Limb (tissue), 2 donors: Measurements from ENCODE around the gene WDR72.
A peak's percentile ranks its signal among the peaks of the same experiment; 100 is the strongest.
"Not testable (repeated sequence)": the region's sequence is repeated elsewhere in the genome, so short reads cannot be mapped to it uniquely, and the experiment has no call there.

ENCODE experiments used
- DNase-seq, 2 donors: peaks; one replicate each; pipeline ENCODE4 v3.0.0-alpha.2; 2016; ENCODE audit errors: extremely low spot score in 2 of 2

WDR72 gene

DNA sequence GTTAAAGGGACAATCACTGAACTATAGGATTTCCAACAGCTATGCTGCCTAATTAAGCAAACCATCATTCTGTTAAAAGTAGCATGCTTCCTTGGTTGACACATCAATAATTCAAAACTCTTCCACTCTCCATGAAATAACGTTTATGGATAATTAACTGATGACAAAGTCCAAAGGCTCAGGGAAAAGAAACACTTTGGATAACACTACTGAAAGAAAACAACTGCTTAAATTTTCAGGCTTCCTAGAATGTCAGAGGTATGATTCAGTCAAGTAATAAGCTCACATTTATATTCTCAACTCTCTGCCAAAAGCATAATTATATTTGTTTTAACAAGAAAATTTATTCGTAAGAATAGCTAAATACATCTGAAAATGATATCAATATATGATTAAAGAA lies 49.6 kb downstream of the WDR72 start:
- DNase-seq: no peak

DNA sequence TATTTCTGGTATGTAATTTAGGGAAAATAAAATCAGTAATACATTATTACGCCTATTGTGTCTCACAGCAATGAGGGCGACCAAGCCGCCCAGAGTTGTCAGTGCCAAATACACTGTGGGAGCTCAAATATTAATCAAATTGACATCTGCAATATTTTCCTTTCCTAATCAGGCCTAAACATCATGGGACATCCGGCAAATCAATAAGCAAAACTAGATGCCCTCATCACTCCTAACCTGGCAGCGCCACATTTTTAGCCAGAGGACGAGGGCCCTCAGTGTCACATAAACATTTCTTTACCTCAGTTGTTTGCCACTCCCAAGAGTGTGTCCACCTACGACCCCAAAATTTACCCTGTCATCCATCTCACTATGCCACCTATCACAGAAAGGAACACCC lies 64.1 kb downstream of the WDR72 start:
- no peak for DNase-seq

DNA sequence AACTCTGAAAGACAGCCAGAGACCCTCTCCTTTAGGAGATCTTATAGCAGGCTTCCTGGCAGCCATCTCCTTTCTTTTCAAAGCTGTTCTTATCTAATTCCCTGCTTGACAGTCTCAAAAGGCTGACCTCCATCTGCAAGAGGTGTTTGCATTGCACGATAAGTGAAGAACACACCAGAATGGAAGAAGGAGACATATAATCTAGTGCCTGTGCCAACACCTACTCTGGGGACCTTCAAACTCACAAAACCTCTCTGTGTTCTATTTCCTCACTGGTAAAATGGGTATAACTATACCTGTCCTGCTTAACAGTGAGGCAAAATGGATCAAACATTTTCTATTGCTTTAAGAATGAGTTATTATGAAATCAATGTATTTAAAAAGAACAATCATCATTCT lies 65.0 kb downstream of the WDR72 start:
- DNase-seq: no peak

DNA sequence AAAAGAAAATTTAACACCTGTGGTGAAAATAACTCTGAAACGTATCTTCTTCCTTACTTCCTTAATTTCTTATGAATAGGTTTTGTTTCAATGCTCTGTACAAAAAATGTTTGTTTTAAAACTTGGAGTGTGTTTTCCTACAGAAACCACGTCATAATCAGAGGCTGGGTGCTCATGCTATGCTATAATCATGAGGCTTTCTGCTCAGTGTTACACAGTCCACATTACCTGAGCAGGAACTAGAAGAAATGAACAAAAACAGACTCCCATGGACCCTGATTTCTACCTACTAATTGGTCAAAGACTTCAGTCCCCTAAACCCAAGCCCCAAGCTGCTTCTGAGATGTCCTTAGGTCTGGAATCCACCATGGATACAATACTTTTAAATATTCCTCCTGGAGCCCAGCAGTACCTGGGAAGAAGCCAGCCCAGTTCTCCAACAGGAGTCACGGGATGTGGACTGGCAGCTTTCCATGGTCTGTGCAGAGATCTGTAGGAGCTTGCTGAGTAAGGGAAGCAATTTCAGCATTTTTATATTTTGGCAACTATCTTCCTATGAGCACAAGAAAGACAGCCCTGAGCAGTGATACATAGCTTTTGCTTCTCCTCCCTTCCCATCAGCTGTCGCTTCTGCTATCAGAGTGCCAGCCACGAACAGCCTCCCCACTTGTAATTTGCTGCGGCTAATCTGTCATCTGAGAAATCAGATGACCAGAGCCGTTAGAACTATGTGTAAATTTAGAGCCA lies 65.6 kb downstream of the WDR72 start:
- DNase-seq: peak; percentile 51 to 52

DNA sequence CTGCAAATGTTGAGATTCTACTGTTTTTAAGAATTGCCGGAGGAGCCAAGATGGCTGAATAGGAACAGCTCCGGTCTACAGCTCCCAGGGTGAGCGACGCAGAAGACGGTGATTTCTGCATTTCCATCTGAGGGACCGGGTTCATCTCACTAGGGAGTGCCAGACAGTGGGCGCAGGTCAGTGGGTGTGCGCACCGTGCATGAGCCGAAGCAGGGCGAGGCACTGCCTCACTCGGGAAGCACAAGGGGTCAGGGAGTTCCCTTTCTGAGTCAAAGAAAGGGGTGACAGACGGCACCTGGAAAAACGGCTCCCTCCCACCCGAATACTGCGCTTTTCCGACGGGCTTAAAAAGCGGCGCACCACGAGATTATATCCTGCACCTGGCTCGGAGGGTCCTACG lies 75.3 kb downstream of the WDR72 start:
- not testable (repeated sequence) for DNase-seq

DNA sequence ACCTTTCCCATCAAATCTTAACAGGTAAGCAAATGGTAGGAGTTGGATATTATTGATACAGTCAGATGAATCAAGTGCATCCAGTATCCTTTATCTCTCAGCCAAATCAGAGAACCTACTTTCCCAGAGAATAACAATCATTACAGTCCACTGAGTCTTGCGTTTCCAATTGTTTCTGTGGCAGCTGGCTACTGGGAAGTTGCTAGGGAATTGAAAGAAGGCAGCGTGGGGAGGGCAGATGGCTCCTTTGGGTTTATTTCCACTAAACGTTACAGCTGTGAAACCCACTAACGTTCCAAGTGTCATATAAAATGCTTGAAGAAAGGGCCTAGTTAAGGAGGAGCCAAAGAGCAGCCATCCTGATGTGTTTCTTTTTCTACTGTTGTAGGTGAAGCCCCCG lies 78.4 kb downstream of the WDR72 start:
- DNase-seq: no peak

DNA sequence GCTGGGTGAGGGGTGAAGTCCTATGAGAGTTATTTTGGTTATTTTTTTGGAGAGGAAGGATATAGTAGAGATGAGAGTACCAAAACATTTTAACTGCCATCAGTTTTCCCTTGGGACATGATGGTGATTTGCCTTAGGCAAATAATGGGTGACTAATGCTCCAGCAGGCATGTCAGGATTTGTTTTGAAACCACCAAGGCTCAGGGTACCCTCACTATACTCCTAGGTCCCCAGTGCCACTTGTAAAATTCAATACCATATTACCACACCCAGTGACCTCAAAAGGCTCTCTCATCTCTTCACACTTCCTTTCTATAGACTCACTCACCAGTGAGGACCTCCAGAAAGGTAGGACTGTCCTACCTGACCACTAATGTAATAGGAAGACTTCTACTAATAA lies 83.6 kb downstream of the WDR72 start:
- no peak for DNase-seq

DNA sequence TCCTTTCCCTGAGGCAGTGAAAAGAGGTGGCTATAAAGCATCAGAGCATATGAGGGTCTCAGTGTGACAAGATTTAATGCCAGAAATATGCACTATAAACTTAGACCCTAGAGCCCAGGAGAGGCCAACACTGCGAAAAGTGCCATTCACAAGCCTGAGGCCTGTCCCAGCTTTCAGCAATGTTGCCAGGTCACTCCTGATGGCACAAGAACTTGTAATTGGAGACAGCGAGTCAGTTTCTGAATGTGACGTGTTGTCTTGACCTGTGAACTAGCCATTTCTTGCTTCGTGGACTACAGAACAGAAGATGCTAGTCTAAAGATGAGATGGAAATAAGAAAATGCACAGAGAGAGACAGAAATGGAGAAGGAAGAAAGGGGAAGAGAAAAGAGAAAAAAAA lies 87.9 kb downstream of the WDR72 start:
- DNase-seq: no peak

DNA sequence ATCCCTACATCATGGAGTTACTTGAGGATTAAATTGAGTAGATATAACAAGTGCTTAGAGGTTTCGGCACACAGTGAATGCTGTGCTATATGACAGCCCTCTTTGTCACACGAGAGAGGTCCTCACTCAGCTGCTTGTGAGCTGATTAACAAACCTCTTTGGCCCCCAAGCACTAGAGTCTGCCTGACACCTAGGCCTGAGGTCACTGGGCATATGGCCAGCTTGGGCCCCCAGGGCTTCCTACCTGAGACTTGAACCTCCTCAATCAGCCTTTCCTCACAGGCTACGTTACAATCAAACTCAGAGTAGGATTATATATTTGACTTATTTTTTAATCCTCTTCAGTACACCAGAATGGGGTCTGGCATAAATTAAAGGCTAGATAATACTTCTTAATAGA lies 88.8 kb downstream of the WDR72 start:
- no peak for DNase-seq

DNA sequence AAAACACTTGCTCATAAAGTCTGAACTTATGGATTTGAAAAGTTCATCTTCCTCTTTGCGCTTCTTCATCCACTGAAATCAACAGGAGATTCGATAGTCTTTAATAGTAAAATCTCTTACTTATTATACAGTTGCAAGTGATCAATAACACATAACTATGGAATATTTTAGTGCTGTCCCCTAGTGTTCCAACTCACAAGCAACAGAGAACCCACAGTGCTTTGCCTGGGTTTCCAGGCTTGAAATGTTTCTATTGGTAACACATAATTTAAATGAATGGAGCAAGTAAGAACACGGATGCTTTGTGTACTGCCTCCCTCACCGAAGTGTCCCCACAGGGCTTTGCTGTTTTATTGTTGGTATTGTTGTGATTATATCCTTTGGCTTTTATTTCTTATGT lies 93.5 kb downstream of the WDR72 start:
- no peak for DNase-seq

DNA sequence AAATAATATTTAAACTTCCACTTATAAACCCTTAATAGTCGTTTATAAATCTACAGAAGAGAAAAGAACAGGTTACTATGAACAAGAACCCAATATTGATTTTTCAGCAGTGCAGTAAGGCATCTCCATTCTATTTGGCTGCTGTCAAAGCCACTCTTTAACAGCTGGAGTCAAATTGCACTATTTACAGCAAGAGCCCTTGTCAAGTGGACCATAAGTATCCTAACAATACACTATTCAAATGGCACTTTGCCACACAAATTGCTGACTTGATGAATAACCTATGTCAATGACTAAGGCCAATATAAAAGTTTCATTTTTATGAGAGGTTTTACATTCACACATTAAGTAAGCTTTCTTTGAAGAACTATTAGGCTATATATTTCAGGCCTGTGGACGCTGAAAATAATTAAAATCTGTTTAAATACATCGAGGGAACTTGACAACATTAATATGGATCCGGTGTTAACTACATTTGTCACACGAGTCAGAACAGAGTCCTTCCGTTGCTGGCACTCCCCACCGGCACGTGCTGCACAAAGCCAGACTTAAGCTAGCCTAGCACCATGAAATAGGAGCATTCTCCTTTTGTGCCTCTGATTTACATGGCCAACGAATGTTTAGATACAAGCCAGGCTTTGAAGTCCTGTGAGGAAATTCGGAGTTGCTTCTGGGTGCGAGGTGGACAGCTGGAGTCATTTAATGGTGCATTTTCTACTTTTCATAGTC lies 100.5 kb downstream of the WDR72 start:
- DNase-seq: peak in 1 of 2 donors; percentile 3

DNA sequence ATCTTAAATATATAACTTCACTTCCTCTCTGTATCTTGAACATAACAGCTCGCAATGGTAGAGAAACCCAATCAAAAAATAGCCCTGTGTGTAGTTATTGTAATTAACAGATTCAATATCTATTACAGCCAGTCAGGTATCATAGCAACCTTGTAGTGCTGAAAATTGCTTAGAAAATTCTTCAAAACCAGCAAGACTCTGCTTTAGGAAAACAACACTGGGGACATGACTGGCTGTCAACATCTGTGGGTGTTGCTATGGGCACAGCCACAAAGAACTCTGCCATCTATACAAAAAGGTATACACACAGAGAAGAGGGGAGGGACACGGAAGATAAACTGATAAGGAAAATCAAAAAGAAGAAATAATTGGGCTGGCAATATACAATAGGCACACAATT lies 101.2 kb downstream of the WDR72 start:
- DNase-seq: no peak

DNA sequence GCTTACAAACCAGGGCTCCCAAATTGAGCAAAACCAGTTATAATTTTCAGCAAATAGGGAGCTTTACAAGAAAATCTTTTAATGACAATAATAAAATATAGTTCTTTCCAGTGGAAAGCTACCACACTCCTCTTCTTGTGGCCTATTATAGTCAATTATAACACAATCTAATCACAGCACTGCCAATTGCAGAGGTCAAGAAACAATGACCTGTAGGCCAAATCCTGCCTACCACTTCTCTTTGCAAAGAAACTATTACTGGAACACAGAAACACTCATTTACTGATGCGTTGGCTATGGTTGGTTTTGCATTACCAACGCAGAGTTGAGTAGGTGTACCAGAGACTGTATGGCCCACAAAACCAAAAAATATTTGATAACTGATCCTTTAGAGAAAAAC lies 110.5 kb downstream of the WDR72 start:
- no peak for DNase-seq

DNA sequence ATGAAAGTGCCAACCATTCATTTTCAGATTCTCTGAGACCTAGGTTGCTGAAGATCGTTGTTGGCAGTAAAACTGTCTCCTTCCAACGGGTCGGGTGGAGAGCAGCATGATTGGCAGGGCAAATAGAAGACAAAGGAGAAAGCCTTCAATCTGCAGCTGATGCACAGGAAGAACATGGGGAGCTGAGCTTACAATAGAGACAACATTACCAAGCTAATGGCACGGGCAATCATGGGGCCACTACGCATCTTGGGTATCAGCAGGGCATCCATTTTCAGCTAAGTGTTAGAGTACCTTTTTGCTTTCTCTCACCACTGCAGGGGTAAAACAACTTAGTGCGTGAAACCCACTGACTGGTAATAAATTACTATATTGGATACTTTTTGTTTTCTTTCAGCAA lies 114.8 kb downstream of the WDR72 start:
- DNase-seq: no peak

DNA sequence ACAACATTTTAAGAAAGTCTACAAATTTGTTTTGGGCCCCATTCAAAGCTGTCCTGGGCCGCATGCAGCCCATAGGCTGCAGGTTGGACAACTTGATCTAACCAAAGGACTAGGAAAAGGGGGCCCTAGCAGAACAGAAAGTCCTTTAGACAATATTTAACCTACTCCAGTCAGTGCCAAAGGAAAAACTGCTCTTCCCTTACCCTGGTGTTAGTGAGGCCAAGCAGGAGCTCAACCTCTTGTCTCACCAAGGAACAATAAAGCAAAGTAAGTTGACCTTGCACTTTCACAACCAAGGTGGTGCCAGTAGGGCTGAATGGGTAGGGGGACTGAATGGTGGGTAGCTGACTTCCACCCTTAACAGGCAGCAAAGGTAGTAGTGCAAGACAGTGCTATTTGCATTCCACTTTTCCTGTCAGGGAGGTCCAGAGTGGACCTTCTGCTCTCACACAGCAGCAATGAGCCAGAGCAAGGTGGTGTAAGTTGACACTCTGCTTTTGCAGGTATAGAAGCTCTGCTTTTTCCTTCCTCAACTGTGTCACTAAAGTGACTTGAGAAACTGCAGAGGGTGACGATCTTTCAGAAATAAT lies 124.9 kb downstream of the WDR72 start:
- DNase-seq: no peak

DNA sequence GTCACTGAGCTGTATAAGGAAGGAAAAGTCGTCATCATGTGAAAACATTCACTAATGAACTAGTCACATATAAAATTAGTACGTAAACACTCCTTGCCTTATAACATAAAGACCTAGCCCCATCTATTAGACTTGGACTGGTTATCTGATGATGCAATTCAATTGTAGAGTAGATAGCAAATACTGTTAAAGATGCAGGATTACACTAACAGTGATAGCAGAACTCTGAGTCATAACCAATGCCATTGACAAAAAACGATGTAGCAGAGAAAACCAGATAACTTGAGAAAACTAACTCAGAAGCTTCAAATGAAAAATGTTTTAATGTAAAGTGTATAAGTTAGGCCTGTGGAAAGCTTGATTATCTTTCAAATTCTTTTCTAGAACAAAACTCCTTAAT lies 132.2 kb downstream of the WDR72 start:
- no peak for DNase-seq

DNA sequence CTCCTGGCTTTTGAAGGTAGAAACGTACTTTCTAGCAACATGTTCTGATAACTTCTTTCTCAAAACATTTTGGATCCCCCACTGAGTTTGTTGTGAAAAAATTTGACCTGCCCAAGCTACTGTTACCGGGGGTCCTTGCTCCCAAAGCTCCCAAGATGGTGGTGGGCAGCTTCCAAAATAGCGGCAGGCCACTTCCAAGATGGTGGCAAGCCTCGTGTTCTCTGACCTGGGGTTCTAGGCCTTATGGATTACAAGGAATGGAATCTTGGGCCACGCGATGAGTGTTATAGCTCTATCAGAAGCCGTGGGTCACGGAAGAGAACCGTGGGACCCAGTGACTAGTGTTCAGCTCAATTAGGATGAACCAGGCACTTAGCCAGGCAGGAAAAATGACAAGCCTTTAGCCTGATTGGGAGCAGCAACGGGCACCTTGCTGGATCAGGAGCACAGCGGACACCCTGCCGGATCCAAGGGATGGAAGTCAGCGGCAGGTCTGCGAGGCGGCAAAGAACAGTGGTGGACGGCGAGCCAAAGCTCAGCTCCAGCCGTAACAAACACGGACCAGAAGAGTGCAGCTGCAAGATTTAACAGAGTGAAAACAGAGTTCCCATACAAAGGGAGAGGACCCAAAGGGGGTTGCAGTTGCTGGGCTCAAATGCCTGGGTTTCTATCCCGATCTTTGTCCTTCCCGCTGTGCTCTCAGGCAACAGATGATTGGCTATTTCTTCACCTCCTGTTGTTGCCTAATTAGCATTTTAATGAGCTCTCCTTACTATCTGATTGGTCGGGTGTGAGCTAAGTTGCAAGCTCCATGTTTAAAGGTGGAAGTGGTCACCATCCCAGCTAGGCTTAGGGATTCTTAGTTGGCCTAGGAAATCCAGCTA lies 133.3 kb downstream of the WDR72 start:
- no peak for DNase-seq

DNA sequence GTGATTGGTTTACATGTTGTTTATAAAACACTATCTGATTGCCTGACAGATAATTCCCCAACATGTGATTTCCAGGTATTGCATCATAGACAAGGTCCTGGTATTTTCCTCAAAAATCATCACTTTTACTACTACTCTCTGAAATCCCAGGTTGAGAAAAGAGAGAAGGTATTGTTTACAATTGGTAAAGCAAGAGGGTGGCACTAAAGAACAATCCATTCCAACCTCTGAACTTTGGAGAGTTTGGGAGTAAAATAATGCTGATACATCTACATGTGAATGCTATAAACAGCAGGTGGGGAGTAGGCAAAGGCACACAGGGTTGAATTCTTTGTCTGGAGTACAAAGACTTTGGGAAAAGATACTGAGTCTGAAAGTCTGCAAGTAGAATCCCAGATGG lies 134.2 kb downstream of the WDR72 start:
- DNase-seq: no peak

DNA sequence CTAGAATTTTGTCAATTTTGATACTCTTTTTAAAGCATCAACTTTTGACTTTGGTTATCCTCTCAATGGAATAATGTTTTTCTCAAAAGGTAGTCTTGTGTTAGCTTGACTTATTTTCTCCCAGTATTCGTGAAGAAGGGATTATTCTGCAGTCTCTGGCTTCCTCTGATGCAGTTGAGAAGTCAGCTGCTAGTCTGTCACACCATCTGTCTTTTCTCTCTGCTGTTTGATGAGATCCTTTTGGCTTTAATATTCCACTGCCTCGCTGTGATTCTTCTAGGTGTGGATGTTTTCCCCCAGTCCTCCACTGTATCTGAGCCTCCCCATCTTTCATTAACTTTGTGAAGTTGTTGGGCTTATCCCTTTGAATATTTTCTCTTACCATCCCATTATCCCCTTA lies 141.0 kb downstream of the WDR72 start:
- DNase-seq: no peak

DNA sequence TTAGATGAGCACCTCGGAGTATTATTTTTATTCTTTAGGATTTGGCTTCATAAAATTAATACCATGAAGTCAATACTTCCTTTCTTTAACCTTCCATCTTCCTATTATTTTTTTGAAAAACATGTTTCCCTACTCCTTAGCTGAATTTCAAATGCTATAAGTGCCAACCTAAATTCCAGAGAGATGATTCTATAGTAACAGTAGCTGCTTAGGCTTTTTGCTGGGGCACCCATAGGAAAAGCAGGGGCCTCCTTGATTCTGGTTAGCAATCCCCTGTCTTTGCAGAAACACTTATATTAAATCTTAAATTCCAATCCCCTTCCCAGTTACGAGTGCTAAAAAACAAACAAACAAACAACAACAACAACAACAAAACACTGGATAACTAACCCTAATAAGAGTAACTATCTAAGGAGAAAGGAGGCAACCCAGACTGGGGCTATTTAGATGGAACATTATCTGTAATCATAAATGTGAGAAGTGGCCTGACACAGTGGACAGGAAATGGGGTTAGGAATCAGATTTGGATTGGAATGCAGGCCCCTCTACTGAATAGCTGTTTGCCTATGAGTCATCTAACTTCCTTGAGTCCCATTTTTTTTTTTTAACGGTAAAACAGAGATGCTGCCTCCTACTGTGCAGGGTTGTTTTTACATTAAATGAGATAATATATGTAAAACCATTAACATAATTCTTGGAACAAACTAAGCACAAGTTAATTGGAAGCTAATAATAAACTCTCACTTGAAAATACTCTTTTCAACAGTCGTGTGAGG lies 148.1 kb downstream of the WDR72 start:
- no peak for DNase-seq

DNA sequence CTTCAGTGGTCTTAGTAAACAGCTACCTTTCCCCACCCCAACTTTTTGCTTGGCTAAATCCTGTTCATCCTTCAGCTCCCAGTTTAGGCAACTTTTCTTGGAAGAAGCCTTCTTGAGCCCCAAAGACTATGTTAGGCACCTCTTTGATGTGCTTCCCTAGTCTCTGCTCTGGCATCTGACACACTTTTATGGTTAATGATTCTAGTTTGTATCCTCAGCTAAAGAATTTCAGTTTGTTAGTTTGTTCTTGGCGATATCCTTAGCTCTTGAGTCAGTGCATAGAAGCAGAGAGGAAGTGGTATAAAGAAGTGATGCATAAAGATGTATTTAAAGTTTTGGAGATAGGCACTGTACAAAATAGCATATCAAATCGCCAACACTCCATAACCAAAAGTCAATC lies 168.4 kb downstream of the WDR72 start:
- DNase-seq: no peak
